ENCODE results near the gene ACTR1B.
A peak's percentile ranks its signal among the peaks of the same experiment; 100 is the strongest.
"Not testable (repeated sequence)": the region's sequence is repeated elsewhere in the genome, so short reads cannot be mapped to it uniquely, and the experiment has no call there.

The ACTR1B gene

DNA sequence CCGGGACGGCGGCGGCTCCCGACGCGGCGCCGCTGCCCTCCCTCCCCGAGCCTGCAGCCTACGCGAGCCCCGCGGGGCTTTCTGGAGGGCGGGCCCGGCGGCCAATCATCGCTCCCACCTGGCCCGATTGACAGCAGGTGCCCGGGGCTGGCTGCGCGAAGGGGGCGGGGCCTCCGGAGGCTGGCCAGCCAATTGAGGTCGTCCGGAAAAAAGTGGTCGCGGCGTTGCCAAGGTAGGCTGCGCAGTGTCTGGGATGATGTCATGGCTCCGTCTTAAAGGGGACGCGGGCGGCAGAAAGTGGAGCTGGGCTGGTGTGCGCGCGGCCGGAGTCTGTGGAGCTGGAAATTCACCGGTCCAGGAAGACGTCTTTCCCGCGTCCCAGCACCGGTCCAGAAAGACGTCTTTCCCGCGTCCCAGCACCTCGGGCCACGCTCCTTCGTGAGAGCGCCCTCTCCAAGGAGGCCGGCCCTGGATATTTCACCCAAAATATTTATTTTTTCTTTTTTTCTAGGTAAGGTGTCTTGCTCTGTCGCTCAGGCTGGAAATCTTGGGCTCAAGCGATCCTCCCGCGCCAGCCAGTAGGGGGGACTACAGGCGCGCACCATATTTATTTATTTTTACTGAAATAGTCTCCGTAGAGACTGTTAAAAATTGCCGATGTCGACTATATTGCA lies at the start of gene ACTR1B:
Gene ACTR1B, minus strand, starts transcription at position 83 of the 674 bp plus-strand sequence. CDS start 154 bp downstream, outside the sequence.
- peak; percentile 93 to 98 (median 96) for DNase-seq

DNA sequence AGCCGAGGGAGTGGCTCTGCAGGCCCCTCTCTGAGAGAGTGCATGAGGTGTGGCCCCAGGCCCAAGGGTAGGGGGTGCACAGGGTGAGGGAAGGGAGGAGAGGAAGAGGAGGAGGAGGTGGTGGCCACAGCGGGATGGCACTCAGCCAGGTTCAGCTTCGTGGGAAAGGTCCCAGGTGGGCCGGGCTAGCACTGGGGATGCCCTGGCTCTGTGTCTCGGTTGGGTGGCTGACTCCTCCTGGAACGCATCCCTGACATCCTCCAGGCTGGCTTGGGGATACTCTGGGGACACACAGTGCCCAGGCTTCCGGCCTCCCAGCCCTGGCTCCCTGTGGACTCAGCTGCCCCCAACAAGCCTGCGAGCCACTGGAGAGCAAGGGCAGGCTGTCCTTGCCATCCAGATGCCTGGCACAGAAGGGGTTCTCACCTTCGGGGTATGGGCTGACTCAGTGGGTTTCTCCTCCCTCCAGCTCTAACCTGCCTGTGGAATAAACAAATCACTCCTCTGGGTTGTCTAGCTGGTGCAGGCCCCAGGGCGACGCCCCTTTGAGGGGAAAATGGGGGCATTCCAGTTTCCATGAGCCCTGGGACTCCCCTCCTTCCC lies 49.0 kb upstream of the ACTR1B start:
- peak in 2 of 6 experiments; percentile 55 to 72 for DNase-seq

DNA sequence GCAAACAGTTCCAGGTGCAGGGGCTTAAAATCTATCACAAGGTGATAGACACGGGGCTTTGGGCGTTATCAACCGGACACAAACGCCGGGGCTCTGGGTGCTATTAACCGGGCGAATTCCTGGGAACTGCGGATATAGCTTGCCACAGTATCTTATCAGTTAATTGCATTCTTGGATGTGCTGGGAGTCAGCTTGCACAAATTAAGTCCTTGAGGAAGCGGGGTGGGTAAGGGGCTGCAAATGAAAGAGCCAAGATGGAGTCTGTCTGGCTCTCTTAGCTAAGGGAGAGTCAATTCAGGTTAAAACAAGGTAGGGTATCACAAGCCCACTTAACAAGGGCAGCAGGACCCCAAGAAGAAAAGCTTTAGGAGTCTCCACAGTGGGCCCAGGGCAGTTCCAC lies 48.3 kb upstream of the ACTR1B start:
- not testable (repeated sequence) for DNase-seq

DNA sequence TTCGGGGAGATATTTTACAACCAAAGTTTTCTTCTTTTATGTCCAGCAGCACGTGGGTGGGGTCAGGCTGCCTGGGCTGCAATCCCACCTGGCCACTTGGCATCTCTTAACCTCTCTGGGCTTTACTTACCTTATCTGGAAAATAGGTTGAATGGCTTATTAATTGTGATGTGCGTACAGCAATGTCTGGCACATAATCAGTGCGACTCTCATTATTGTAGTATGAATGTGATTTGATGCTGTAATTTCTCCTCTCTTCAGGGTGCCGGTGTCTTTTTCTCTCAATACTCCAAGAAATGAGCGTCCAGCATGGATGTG lies 47.5 kb upstream of the ACTR1B start:
- no peak for DNase-seq

DNA sequence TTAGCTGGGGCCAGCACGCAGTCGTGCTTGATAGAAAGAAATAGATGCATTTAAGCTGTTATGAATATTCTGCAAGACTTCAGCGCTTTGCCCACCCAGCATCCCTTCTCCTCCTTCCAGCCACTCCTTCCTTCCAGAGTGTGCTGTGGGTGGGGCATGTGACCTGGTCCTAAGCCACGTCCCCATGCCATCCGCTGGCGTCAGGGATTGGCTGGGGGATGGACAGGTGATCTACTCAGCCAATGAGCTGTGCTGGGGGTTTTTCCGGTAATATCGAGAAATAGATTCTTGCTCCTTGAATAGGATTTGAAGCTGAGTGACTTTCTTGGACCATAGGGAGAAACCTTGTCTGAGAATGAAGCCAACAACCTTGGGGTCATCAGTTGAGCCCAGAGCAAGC lies 44.8 kb upstream of the ACTR1B start:
- DNase-seq, result no peak

DNA sequence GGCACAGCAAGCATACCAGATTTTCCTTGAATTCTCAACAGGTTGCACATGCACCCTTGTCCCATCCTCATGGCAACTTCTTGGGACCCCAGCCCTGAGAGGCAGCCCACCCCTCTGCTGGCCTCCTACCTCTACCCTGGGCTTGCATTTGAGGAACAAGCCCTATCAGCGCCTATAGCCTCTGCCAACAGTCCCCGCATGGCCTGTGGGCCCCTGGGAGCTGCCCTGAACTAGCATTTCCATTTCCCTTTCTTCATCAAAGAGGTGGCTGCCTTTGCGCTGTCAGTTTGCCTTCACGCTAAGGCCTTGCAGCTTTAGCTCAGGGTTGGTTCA lies 44.2 kb upstream of the ACTR1B start:
- no peak for DNase-seq

DNA sequence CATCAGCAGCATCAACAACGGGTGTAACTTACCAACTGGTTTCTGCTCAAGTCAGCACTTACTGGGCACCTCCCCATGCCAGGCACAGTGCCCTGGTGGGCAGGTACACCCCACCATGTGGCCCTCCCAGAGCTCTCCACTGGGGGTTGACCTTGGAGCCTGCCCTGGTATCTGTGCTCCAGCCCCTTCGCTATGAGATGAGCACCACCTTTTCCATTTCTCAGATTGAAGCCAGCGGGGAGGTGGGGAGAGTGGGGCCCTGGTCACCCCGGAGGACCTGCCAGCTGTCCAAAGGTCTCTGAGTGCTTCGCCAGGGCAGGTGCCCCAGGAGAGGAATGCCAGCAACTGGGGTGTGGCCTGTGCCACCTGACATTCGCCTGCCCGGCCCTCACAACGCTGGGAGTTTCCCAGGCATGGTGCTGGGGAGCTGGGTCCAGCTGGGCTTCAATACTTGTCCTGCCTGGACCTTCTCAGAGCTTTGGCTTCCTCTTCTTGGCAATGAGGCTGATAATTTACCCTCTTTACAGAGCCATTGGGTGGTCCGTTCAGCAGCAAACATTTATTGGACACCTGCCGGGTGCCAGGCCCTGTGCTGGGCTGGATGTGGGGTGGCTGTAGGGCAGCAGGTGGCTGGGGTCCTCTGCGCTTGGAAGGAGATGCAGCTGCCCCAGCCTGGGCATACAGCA lies 43.7 kb upstream of the ACTR1B start:
- DNase-seq, result no peak

DNA sequence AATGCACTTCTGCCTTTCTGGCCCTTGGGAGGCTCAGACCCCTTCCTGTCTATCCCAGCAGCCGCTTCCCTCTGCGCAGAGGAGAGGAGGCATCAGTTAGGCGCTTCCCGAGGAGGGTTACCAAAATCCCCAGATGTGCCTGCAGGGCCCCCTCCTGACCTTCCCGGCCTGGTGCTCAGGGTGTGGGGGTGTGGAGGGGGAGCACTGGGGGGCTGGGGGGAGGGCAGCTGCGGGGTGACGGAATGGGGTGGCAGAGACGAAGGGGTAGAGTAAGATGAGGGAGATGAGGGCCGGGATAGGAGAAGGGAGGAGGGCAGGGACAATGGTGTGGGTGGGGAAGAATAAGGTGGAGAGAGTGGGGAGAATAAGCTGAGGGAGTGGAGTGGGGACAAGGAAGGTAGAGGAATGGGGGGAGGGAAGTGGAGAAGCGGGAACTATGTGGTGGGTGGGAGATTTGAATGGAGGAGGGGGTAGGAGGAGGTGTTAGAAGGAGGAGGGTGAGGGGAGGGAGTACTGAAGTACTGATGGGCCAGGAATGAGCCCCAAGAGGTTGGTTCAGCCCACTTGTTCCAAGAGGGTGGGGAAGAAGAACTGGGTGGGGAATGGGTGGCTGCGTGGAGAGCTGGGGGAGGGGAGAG lies 43.0 kb upstream of the ACTR1B start:
- DNase-seq, result no peak

DNA sequence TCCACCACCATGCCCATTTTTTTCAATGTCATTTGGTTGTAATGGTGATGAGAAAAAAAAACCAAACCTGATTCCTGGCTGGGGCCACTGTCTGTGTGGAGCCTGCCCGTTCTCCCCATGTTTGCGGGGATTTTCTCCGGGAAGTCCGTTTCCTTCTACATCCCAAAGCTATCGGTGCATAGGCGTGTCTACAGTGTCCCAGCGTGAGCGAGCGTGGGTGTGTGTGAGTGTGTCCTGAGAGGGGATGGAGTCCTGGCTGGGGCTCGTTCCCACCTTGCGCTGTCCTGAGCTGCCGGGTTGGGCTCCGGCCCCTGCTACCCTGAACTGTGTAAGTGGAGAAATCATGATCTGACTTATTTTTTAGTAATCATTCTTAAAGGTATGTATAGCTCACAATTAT lies 42.3 kb upstream of the ACTR1B start:
- DNase-seq, result no peak

DNA sequence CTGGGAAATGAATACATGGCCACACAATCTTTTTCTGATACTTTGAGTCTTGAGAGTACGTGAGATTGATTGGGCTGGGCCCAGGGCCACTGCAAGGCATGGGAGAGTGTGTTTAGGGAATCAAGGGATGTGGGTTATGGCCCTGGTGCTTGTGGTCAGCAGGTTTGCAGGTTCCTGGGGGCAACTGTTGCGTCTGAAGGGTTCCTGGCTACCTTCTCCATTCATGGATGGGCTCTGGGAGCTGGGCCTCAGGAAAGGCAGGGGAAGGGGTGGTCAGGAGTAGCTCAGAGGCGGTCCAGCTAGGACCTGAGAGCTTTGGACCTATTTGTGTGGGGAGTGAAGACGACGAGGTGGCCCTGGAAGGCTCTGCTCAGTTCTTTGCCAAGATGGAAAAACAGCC lies 41.1 kb upstream of the ACTR1B start:
- DNase-seq, result no peak

DNA sequence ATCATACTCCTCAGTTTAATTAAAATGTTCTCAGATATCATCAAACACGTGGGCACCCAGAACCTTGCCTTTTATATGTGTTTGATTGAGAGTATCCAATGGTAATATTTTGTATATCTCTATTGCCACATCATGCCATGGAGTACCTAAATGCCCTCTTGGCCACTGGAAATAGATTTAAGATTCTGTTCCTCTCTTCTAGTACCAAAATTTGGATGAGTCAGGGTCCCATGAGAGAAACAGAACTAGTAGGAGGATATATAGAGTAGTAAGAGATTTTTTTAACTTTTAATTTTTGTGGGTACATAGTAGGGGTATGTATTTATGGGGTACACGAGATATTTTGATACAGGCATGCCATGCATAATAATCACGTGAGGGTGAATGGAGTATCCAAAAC lies 39.9 kb upstream of the ACTR1B start:
- no peak for DNase-seq

DNA sequence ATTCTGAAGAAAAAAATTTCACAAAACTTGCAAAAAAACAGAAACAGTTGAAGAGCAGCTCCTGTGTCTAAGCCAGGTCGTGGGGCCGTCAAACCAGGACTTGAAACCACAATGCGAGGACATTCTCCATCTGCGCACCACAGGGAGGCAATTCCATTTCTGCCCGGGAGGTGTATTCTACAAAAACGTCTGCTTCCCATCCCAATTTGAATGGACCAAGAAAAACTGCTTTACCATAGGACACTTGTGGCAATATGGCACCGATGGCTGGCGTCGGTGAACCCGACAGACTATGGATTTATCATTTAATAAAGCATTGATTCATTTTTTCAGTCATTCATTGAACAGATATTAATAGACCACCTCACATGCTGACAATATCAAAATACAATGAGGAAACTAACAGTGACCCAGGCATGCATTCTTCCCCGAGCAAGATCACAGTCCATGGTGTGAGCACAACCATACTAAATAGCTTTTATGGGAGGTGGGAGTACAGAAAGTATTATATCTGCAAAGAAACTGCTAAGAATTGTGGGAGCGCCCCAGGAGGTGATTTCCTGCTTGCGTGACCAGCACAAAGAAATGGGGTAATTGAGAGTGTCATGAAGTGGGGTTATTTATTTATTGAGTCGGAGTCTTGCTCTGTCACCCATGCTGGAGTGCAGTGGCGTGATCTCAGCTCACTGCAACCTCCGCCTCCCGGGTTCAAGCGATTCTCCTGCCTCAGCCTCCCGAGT lies 39.1 kb upstream of the ACTR1B start:
- no peak for DNase-seq

DNA sequence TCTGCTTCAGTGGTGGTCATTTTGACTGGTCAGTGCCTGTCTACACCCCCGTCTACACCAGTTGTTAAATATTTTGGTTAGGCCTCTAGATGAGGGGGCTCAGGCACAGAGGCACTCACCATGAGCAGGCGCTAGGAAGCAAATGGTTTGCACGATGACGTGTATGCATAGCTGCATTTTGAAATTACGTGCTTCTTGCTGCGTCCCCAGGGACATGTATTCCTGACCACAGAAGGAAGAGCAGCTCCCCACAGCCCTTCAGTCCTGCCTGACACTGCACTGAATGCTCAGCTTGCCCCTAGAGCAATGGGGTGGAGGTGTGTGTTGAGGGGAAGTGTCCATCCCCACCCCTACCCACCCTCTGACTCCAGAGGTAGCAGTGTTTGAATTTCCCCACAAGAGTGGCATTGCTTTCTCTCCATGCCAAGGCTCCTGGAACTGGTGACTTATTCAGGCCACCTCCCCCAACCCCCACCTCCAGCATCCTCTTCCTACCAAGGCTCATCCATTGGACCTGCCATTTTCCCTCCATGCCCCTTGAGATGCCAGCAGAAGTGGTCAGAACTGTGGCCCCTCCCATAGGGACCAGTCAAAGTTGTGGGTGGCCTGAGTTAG lies 38.1 kb upstream of the ACTR1B start:
- DNase-seq, result no peak

DNA sequence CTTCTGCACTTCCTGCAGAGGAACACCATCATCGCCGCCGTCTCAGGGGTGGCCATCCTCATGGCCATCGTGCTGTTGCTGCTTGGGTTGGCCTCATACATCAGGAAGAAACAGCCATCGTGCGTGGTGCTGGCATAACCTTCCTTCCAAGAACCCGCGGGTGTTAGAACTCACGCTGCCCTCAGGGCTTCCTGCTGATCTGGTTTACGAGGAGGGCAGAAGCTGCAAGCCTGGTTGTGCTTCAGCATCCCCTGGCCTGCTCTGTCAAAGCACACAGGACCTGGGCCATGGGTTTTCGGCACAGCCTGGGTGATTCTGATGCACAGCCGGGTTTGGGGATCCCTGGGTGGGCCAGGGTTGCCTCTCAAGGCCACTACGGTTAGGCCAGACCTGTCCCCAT lies 37.3 kb upstream of the ACTR1B start:
- DNase-seq, result no peak

DNA sequence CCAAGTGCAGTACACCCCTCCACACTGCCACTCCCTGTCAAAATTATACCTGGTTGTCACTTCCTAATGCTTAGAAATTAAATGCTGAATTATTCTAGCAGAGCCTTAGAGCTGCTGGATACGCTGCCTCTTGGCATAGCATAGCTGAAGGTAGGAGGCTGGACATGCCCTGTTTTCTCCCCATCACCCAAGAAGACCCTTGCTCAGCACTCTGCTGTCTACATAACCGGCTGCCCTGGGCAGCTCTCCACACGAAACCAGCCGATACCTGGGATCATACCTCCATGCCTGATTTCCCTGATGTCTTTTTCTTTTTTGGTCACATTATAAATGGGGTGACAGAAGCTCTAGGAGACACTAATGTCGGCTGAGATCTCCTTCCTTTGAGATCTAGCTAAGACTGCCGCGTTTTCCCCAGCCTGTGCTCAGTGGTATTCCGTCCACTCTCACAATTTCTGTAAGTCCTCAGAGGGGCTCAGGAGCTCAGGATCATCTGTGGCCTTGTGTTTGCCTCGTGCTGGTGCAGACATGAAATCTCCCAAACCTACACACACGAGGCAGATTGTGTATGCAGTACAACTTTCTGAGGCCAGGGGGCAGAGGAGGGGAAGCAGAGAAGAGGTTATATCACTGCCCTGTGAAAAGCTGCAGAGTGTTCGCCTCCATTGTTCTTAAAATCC lies 36.1 kb upstream of the ACTR1B start:
- DNase-seq, result peak; percentile 28 to 64 (median 36)

DNA sequence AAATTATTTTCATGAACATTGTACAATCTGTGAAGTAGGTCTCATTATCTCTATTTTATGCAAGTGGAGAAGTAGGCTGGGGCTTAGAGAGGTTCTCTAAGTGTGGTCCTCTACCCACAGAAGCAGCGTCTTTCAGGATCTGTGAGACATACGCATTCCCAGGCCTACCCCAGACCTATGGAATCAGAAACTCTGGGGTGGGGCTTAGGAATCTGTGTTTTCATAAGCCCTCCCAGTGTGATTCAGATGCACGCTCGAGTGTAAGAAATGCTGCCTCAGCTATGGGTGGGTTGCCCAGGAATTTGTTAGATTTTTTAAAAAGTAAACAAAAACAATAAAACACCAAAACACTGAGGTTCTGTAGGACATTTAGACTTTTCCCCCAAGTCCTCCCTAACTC lies 34.7 kb upstream of the ACTR1B start:
- DNase-seq, result no peak

DNA sequence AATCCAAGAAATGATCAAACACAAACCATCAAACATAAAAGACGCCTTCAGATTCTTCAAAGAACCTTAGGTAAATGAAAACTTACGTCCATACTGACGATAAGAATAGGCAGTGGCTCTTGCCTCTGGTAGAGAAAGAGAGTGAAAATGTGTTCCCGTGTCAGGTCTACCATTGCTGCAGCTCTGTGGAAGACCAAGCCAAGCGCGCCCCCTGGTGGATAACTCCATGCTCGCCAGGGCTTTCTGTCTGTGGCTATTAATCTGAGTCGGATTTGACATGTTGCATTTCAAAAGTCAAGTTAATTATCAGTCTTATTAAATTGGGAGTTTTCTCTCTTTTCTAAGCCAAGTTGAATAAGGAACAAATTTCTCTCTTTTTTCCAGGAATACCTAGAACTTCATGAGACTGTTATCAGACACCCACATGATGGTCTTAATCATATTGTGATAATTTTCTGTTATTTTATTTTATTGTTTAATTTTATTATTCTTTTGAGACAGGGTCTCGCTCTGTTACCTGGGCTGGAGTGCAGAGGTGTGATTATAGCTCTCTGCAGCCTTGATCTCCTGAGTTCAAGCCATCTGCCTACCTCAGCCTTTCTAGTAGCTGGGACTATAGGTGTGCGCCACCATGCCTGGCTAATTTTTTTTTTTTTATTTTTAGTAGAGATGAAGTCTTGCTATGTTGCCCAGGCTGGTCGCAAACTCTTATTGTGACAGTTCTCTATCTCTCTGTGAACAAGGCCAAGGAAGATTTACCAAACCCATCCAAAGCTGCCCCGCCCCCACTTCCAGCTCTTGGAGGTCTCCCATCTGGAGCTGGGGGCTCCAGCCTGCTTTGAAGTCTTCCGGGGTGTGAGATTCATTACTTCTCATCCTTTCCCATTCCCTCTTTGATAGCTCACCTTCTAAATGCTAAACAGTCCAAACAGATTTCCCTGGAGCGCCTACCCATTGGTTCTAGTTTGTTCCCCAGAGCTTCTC lies 33.7 kb upstream of the ACTR1B start:
- DNase-seq, result peak; percentile 74 to 92 (median 86)

DNA sequence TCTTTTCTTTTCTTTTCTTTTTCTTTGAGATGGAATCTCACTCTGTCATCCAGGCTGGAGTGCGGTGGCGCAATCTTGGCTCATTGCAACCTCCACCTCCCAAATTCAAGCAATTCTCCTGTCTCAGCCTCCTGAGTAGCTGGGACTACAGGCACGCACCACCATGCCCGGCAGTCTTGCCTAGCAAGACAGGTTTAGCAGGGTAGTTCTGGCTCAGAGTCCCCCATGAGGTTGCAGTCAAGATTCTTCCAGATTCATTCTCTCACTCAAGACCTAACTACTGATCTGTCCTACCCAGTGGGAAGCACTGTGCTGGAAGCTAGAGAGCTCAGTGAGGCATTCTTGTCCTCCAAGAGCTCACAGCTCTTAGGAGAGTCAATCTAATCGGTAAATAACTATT lies 31.9 kb upstream of the ACTR1B start:
- DNase-seq, result no peak

DNA sequence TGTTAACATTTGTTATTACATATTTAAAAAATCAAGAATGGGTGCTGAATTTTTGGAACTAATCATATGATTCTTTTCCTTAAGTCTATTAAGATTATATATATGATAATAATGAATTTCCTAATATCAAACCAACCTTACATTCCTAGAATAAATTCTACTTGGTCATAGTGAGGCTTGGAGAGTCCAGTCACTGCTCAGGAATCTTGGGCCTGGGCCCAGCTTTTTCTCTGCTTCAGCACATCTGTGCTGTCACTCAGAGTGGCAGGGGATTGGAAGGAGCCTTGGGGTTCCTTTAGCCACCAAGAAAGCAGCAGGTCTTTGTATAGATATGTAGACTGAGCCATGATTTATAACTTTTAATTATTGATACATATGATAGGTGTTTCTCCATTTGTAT lies 29.6 kb upstream of the ACTR1B start:
- no peak for DNase-seq

DNA sequence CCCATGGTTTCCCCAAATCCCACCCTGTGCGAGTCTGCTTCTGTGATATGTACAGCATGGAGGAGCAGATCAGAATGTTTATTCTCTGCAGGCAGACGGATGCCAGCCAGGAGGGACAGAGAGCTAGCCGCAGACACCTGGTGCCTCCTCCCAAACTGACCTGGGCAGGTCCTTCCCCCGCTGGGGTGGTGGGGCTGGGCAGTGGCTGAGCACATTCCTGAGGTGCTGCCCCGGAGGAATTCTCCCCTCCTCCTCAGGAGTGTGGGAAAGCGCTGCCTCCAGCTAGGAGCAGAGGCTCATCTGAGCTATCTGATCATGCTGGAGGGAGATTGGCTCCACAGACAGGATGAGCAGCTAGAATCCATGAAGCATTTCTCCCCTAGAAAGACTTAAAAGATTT lies 27.3 kb upstream of the ACTR1B start:
- DNase-seq, result no peak

Data from stimulated activated naive CD4-positive, alpha-beta T cell (primary cell).